HG03280 (cell line): Measurements from ENCODE around the gene SPECC1L.

Experiments used
- ATAC-seq: cut with Tn5 transposase; IDR thresholded peaks from one replicate; pipeline ENCODE4 v1.9.1; 2021; ENCODE audit warnings: mild to moderate bottlenecking, moderate library complexity; ENCODE audit not compliant: unreplicated experiment

SPECC1L gene

GRCh38 chr22:24393012-24393559 lies 122.5 kb downstream of the SPECC1L start:
- no peak for ATAC-seq

GRCh38 chr22:24393848-24394247 lies 123.2 kb downstream of the SPECC1L start:
- ATAC-seq = no peak

- ATAC-seq = no peak
Observed at GRCh38 chr22:24394254-24394653, 123.6 kb downstream of the SPECC1L start.

- no peak for ATAC-seq
Observed at GRCh38 chr22:24398409-24398808, 127.8 kb downstream of the SPECC1L start.

GRCh38 chr22:24400034-24400725 lies 129.5 kb downstream of the SPECC1L start:
- ATAC-seq = no peak

- no peak for ATAC-seq
Observed at GRCh38 chr22:24400726-24401596, 130.3 kb downstream of the SPECC1L start.

- no peak for ATAC-seq
Observed at GRCh38 chr22:24401931-24402367, 131.3 kb downstream of the SPECC1L start.

GRCh38 chr22:24402460-24403192 lies 132.0 kb downstream of the SPECC1L start:
- no peak for ATAC-seq

- ATAC-seq = no peak
Observed at GRCh38 chr22:24403346-24403745, 132.7 kb downstream of the SPECC1L start.

GRCh38 chr22:24404561-24405275 lies 134.1 kb downstream of the SPECC1L start:
- ATAC-seq = no peak

GRCh38 chr22:24405631-24406321 lies 135.1 kb downstream of the SPECC1L start:
- no peak for ATAC-seq

- no peak for ATAC-seq
Observed at GRCh38 chr22:24406322-24407277, 136.0 kb downstream of the SPECC1L start.

- no peak for ATAC-seq
Observed at GRCh38 chr22:24407278-24407665, 136.6 kb downstream of the SPECC1L start.

- ATAC-seq = no peak
Observed at GRCh38 chr22:24407884-24408283, 137.3 kb downstream of the SPECC1L start.

GRCh38 chr22:24408630-24409029 lies 138.0 kb downstream of the SPECC1L start:
- ATAC-seq = no peak

- ATAC-seq = no peak
Observed at GRCh38 chr22:24409707-24410106, 139.1 kb downstream of the SPECC1L start.

- ATAC-seq = no peak
Observed at GRCh38 chr22:24410110-24410856, 139.7 kb downstream of the SPECC1L start.
